ENCODE data around the gene ATM. TPM values are rescaled to one million over a fixed set of nuclear protein-coding genes. Genes with fewer than 3 reads are reported as not detected.

ATM gene
- total and polyA plus RNA-seq, 10 of the 15 experiments (the other 5 are each of a cell fraction or from before 2014, with no cell fraction given): 10.0 to 91.5 (median 40.2) TPM

DNA sequence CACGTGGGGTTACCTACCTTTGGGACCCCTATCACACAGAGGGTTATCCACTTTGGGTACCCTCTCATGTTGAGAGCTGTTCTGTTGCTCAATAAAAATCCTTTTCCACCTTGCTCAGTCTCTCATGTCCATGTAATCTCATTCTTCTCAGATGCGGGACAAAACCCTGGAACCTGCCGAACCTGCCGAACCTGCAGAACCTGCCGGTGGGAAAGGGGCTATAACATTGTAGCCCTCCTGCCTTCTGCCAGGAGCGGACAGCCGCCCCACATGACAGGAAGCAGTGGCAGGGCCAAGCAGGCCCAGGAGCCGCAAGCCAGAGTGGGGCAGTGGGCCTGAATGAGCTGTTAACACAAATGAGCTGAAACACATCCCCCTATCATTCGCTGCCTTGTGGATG lies 18.5 kb upstream of the ATM start (continued):
- TF ChIP-seq HDAC6 (IDR thresholded peaks at IDR 0.05; ENCODE audit: unreplicated experiment) (no peak), CHD1 (IDR thresholded peaks at IDR 0.05; ENCODE audit: low read depth, low read length) (no peak), CREB1 (IDR thresholded peaks at IDR 0.05; ENCODE audit: low read depth) (no peak)

DNA sequence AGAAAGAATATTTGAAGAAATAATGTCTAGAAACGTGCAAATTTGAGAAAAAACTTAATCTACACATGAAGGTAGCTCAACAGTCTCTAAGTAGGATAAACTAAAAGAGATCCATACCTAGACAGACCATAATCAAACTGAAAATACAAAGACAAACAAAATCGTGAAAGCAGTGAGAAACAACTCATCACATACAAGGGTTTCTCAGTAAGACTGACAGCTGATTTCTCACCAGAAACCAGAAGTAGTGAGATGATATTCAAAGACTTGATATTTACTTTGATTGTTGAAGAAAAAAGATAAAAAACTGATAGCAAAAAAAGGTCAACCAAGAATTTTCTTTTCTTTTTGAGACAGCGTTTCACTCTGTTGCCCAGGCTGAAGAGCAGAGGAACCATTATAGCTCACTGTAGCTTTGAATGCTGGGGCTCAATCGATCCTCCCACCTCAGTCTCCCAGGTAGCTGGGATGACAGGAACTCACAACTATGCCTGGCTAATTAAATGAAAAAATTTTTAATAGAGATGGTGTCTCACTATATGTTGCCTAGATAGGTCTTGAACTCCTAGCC lies 17.9 kb upstream of the ATM start:
- Histone ChIP-seq H2AFZ (ENCODE audit: control insufficient read depth, low read depth, low read length) (no peak overlapping the region), H4K20me1 (ENCODE audit: control insufficient read depth, insufficient read depth) (no peaks in the 10 kb centered on the region), H3K4me1 (ENCODE audit: control insufficient read depth, insufficient read depth, low read length) (peaks cover 8% of the 10 kb centered on the region), H3K9me3 (replicated peaks; ENCODE audit: control insufficient read depth, insufficient read depth, low read length) (peaks cover 49% of the 10 kb centered on the region), H3K4me2 (ENCODE audit: control insufficient read depth, insufficient read depth) (no peak overlapping the region), H3K4me3 (no peak overlapping the region), H3K36me3 (ENCODE audit: control insufficient read depth in 2 of 2, insufficient read depth in 2 of 2, low read length in 1 of 2) (peaks cover 29 to 54% of the 10 kb centered on the region in 2 experiments), H3K9ac (ENCODE audit: control insufficient read depth, insufficient read depth, low read length) (no peak overlapping the region), H3K79me2 (ENCODE audit: control insufficient read depth, insufficient read depth, low read length) (peaks cover 51% of the 10 kb centered on the region), H3K27ac (ENCODE audit: control insufficient read depth, insufficient read depth) (no peak overlapping the region), H3K27me3 (replicated peaks in 1 of 2; ENCODE audit: control insufficient read depth in 2 of 2, insufficient read depth in 2 of 2, low read length in 1 of 2) (no peaks in the 10 kb centered on the region)
- ChIA-PET POLR2A (no interaction called here), RAD21 (ENCODE audit: unreplicated experiment) (no interaction called here), SMC1A (ENCODE audit: uncharacterized antibody, unreplicated experiment) (interaction anchor here (1.3 to 4.7 kb wide), 2 partner anchors 11 to 14 kb away, joined by 3 to 21 read pairs; no protein-coding TSS in a partner anchor), CTCF (interaction anchor here (0.9 to 1.5 kb wide), 3 partner anchors 8 to 16 kb away, joined by 3 to 4 read pairs (median 3); no protein-coding TSS in a partner anchor)
- no TSS peak for BruUV-seq (replicated peaks)
- TF ChIP-seq CBX5 (IDR thresholded peaks at IDR 0.05; ENCODE audit: low read depth) (0 out of 2 replicates have a peak, but pooled peaks have one; percentile 61), KAT2A (conservative IDR thresholded peaks at IDR 0.05; ENCODE audit: control insufficient read depth, low read depth, low read length) (no peak), KLF5 (IDR thresholded peaks at IDR 0.05; ENCODE audit: partially characterized antibody) (no peak)
- TF ChIP-seq, protein P1, sequence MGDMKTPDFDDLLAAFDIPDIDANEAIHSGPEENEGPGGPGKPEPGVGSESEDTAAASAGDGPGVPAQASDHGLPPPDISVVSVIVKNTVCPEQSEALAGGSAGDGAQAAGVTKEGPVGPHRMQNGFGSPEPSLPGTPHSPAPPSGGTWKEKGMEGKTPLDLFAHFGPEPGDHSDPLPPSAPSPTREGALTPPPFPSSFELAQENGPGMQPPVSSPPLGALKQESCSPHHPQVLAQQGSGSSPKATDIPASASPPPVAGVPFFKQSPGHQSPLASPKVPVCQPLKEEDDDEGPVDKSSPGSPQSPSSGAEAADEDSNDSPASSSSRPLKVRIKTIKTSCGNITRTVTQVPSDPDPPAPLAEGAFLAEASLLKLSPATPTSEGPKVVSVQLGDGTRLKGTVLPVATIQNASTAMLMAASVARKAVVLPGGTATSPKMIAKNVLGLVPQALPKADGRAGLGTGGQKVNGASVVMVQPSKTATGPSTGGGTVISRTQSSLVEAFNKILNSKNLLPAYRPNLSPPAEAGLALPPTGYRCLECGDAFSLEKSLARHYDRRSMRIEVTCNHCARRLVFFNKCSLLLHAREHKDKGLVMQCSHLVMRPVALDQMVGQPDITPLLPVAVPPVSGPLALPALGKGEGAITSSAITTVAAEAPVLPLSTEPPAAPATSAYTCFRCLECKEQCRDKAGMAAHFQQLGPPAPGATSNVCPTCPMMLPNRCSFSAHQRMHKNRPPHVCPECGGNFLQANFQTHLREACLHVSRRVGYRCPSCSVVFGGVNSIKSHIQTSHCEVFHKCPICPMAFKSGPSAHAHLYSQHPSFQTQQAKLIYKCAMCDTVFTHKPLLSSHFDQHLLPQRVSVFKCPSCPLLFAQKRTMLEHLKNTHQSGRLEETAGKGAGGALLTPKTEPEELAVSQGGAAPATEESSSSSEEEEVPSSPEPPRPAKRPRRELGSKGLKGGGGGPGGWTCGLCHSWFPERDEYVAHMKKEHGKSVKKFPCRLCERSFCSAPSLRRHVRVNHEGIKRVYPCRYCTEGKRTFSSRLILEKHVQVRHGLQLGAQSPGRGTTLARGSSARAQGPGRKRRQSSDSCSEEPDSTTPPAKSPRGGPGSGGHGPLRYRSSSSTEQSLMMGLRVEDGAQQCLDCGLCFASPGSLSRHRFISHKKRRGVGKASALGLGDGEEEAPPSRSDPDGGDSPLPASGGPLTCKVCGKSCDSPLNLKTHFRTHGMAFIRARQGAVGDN (IDR thresholded peaks at IDR 0.05): no peak
- in situ Hi-C loops (cut with MboI) (no loop called here), intact Hi-C loops (cut with micrococcal nuclease; ENCODE audit: unreplicated experiment) (no loop called here)
- FAIRE-seq (no peak), ATAC-seq (no peak), DNase-seq (ENCODE audit: low read depth, low spot score) (no peak)
- 61% methylated on average over 4 of the region's 4 CpGs for WGBS (ENCODE audit: insufficient coverage, insufficient replicate concordance, low lambda C conversion rate, missing lambda C conversion rate)

Measured in GM12878 (cell line).